Common myeloid progenitor, CD34-positive (primary cell): ENCODE measurements around the gene APOL5.

ENCODE experiments used
- CTCF ChIA-PET: fragments of 350-600 bp; sonication (Branson Sonifier 250); formaldehyde crosslinking; loops from one replicate; lab custom pipeline; 2021; ENCODE audit warnings: antibody characterized with exemption; lab: Charles Lee
- POLR2A ChIA-PET: fragments of 350-600 bp; sonication (Branson Sonifier 250); formaldehyde crosslinking; loops from one replicate; lab custom pipeline; 2021; ENCODE audit warnings: antibody characterized with exemption; lab: Charles Lee
- DNase-seq, 3 donors: peaks; one replicate each; pipeline versions ENCODE4 v3.0.0 to v3.0.0-alpha.2; 2013
- H3K27ac ChIP-seq, 2 experiments: 1 replicate in 1 of 2; 2 replicates in 1 of 2; pipeline ENCODE4 v1.7.0; 2013; ENCODE audit warnings: inconsistent platforms in 2 of 2, low read length in 2 of 2, mild to moderate bottlenecking in 2 of 2, low read depth in 1 of 2, moderate library complexity in 1 of 2; ENCODE audit not compliant: severe bottlenecking in 2 of 2, insufficient read depth in 1 of 2, poor library complexity in 1 of 2
- H3K27me3 ChIP-seq, 5 experiments: replicated peaks in 2 of 5; 1 replicate in 3 of 5; 2 replicates in 2 of 5; pipeline versions ENCODE4 v1.6.1 to v1.7.0; 2013; ENCODE audit warnings: low read length in 4 of 5, mild to moderate bottlenecking in 2 of 5, moderate library complexity in 2 of 5, inconsistent platforms in 1 of 5; ENCODE audit not compliant: insufficient read depth in 5 of 5, control insufficient read depth in 4 of 5
- H3K36me3 ChIP-seq, 4 experiments: 1 replicate in 2 of 4; 2 replicates in 2 of 4; pipeline versions ENCODE4 v1.6.1 to v1.7.0; 2013; ENCODE audit warnings: low read length in 3 of 4, control low read depth in 1 of 4, mild to moderate bottlenecking in 1 of 4; ENCODE audit not compliant: control insufficient read depth in 4 of 4, insufficient read depth in 4 of 4
- H3K4me1 ChIP-seq, 4 experiments: 1 replicate in 3 of 4; 2 replicates in 1 of 4; pipeline versions ENCODE4 v1.6.1 to v1.7.1; 2013; ENCODE audit warnings: low read length in 3 of 4, mild to moderate bottlenecking in 3 of 4, control low read depth in 1 of 4, inconsistent platforms in 1 of 4, moderate library complexity in 1 of 4; ENCODE audit not compliant: control insufficient read depth in 4 of 4, insufficient read depth in 4 of 4; ENCODE audit errors: control extremely low read depth in 1 of 4
- H3K4me3 ChIP-seq, 7 experiments: 1 replicate in 4 of 7; 2 replicates in 3 of 7; pipeline versions ENCODE4 v1.5.1 to v1.7.0; 2013; ENCODE audit warnings: mild to moderate bottlenecking in 7 of 7, low read length in 6 of 7, moderate library complexity in 6 of 7, inconsistent platforms in 2 of 7, low read depth in 2 of 7, control low read depth in 1 of 7; ENCODE audit not compliant: insufficient read depth in 4 of 7, control insufficient read depth in 1 of 7; ENCODE audit errors: extremely low read depth in 1 of 7
- H3K9me3 ChIP-seq, 5 experiments: 1 replicate in 4 of 5; 2 replicates in 1 of 5; pipeline versions ENCODE4 v1.6.1 to v1.7.1; 2013; ENCODE audit warnings: low read length in 4 of 5, mild to moderate bottlenecking in 2 of 5, inconsistent platforms in 1 of 5, low read depth in 1 of 5, moderate library complexity in 1 of 5; ENCODE audit not compliant: control insufficient read depth in 4 of 5, insufficient read depth in 2 of 5; ENCODE audit errors: control extremely low read depth in 1 of 5
- WGBS: methylation state at CpG from one replicate; pipeline ENCODE4 v1.1.5; 2013; ENCODE audit not compliant: insufficient coverage; 5-methylcytosine and 5-hydroxymethylcytosine counted together

The APOL5 gene

GRCh38 chr22:35739076-35739930 is 21.6 kb downstream of the APOL5 start:
- CTCF ChIA-PET = interaction anchor here (0.8 to 2.0 kb wide), 5 partner anchors 11 to 112 kb away, joined by 3 to 9 read pairs (median 4); no protein-coding TSS in a partner anchor
- no peak overlapping the region for H3K27ac ChIP-seq
- WGBS = 96% methylated on average over 9 of the region's 12 CpGs
- H3K27me3 ChIP-seq = no peaks in the 10 kb centered on the region
- peaks cover 0 to 10% (median under 1%) of the 10 kb centered on the region in 4 experiments for H3K36me3 ChIP-seq
- no peak overlapping the region for H3K4me3 ChIP-seq
- peaks cover 0 to 4% (median 0%) of the 10 kb centered on the region in 4 experiments for H3K4me1 ChIP-seq
- peak; percentile 15 to 28 (median 26) for DNase-seq
- POLR2A ChIA-PET = interaction anchor here (0.8 kb wide), 1 partner anchor 108 kb away, joined by 3 read pairs; no protein-coding TSS in a partner anchor
- no peaks in the 10 kb centered on the region for H3K9me3 ChIP-seq

GRCh38 chr22:35739931-35740380 is 22.3 kb downstream of the APOL5 start:
- POLR2A ChIA-PET = no interaction called here

GRCh38 chr22:35740616-35741015 is 22.9 kb downstream of the APOL5 start:
- no peak overlapping the region for H3K4me3 ChIP-seq
- H3K9me3 ChIP-seq = no peaks in the 10 kb centered on the region
- peaks cover 0 to 4% (median 0%) of the 10 kb centered on the region in 4 experiments for H3K4me1 ChIP-seq
- no peak for DNase-seq
- H3K27me3 ChIP-seq = no peaks in the 10 kb centered on the region
- ChIA-PET POLR2A (no interaction called here), CTCF (interaction anchor here (1.5 to 3.0 kb wide), 5 partner anchors 10 to 114 kb away, joined by 3 to 7 read pairs (median 5); no protein-coding TSS in a partner anchor)
- no peak overlapping the region for H3K27ac ChIP-seq
- no CpG with 5 or more reads among the region's 1 CpG for WGBS
- H3K36me3 ChIP-seq = peaks cover 0 to 12% (median under 1%) of the 10 kb centered on the region in 4 experiments

More at GRCh38 chr22:35739931-35740380, 22.3 kb downstream of the APOL5 start:
- 100% methylated on average over 2 of the region's 3 CpGs for WGBS
- Histone ChIP-seq H3K4me3 (no peak overlapping the region), H3K4me1 (peaks cover 0 to 4% (median 0%) of the 10 kb centered on the region in 4 experiments), H3K27me3 (no peaks in the 10 kb centered on the region), H3K27ac (no peak overlapping the region), H3K9me3 (no peaks in the 10 kb centered on the region), H3K36me3 (peaks cover 0 to 12% (median under 1%) of the 10 kb centered on the region in 4 experiments)
- CTCF ChIA-PET = interaction anchor here (0.8 to 2.0 kb wide), 5 partner anchors 11 to 113 kb away, joined by 3 to 9 read pairs (median 4); no protein-coding TSS in a partner anchor
- no peak for DNase-seq

- CTCF ChIA-PET = interaction anchor here (2.6 to 3.0 kb wide), 2 partner anchors 110 to 115 kb away, joined by 6 to 7 read pairs; no protein-coding TSS in a partner anchor
- H3K36me3 ChIP-seq = peaks cover 0 to 16% (median under 1%) of the 10 kb centered on the region in 4 experiments
- H3K27ac ChIP-seq = no peak overlapping the region
- no peaks in the 10 kb centered on the region for H3K27me3 ChIP-seq
- no peaks in the 10 kb centered on the region for H3K9me3 ChIP-seq
- H3K4me3 ChIP-seq = no peak overlapping the region
- peaks cover 0 to 4% (median 0%) of the 10 kb centered on the region in 4 experiments for H3K4me1 ChIP-seq
- 98% methylated on average over 7 of the region's 9 CpGs for WGBS
- POLR2A ChIA-PET = no interaction called here
- peak in 2 of 3 donors; percentile 16 to 48 for DNase-seq
Measured at GRCh38 chr22:35742342-35743100, 24.8 kb downstream of the APOL5 start.

- ChIA-PET CTCF (interaction anchor here (2.6 to 3.0 kb wide), 2 partner anchors 111 to 116 kb away, joined by 6 to 7 read pairs; no protein-coding TSS in a partner anchor), POLR2A (no interaction called here)
- 100% methylated on average over 2 of the region's 6 CpGs for WGBS
- H3K4me1 ChIP-seq = peaks cover 0 to 4% (median 0%) of the 10 kb centered on the region in 4 experiments
- no peak overlapping the region for H3K27ac ChIP-seq
- H3K4me3 ChIP-seq = no peak overlapping the region
- no peaks in the 10 kb centered on the region for H3K9me3 ChIP-seq
- H3K27me3 ChIP-seq = no peaks in the 10 kb centered on the region
- peaks cover 0 to 16% (median under 1%) of the 10 kb centered on the region in 4 experiments for H3K36me3 ChIP-seq
- DNase-seq = no peak
Measured at GRCh38 chr22:35743326-35743860, 25.7 kb downstream of the APOL5 start.

- ChIA-PET POLR2A (no interaction called here), CTCF (no interaction called here)
- no peaks in the 10 kb centered on the region for H3K27me3 ChIP-seq
- 99% methylated on average over 7 of the region's 9 CpGs for WGBS
- H3K4me3 ChIP-seq = no peak overlapping the region
- H3K9me3 ChIP-seq = no peaks in the 10 kb centered on the region
- peaks cover 0 to 14% (median under 1%) of the 10 kb centered on the region in 4 experiments for H3K36me3 ChIP-seq
- H3K27ac ChIP-seq = no peak overlapping the region
- H3K4me1 ChIP-seq = peaks cover 0 to 4% (median 0%) of the 10 kb centered on the region in 4 experiments
- no peak for DNase-seq
Measured at GRCh38 chr22:35746248-35746647, 28.6 kb downstream of the APOL5 start.
